ENCODE measurements around the gene PDXK. TPM values are rescaled to one million over a fixed set of nuclear protein-coding genes. Genes with fewer than 3 reads are reported as not detected.
A peak's percentile ranks its signal among the peaks of the same experiment; 100 is the strongest.

PDXK gene
- total RNA-seq, 1 donor from 2014 or later: 195 TPM

DNA sequence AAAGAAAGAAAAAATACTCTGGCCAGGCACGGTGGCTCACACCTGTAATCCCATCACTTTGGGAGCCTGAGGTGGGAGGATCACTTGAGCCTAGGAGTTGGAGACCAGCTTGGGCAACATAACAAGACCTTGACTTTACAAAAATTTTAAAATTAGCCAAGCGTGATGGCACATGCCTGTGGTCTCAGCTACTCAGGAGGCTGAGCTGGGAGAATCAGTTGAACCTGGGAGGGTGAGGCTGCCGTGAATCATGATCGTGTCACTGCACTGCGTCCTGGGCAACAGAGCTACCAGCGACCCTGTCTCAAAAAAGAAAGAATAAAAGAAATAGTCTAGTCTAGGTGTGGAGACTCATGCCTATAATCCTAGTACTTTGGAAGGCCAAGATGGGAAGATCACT is 37.3 kb upstream of the PDXK start:
- no peaks in the 10 kb centered on the region for H3K9me3 ChIP-seq
- no peaks in the 10 kb centered on the region for H3K27me3 ChIP-seq (ENCODE audit: low read depth)
- ATAC-seq (no peak), DNase-seq (no peak)
- no peak for TF ChIP-seq CTCF (IDR thresholded peaks at IDR 0.05)
- H3K4me3 ChIP-seq: no peak overlapping the region
- peaks cover 4% of the 10 kb centered on the region for H3K4me1 ChIP-seq
- no peak overlapping the region for H3K27ac ChIP-seq
- peaks cover 97% of the 10 kb centered on the region for H3K36me3 ChIP-seq
- intact Hi-C loops (cut with DNase I): no loop called here

DNA sequence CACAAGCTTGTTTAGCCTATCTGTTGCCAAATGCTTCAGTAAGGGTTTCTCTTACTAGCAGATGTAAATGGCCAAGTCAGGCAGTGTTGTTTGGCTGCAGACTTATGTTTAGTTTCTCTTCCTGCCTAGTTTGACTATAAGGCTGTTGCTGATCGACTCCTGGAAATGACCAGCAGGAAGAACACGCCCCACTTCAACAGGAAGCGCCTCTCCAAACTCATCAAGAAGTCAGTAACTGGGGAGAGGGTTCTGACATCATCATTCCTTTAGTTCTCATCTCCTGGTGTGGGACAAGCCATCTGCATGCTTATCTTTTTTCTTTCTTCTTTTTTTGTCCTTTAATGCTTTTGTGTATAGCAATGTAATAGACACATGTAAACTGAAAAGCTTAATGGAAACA is 34.5 kb upstream of the PDXK start:
- Histone ChIP-seq H3K4me1 (peaks cover 4% of the 10 kb centered on the region), H3K36me3 (peaks cover 97% of the 10 kb centered on the region), H3K4me3 (no peak overlapping the region), H3K9me3 (no peaks in the 10 kb centered on the region), H3K27me3 (ENCODE audit: low read depth) (no peaks in the 10 kb centered on the region), H3K27ac (peak overlapping the region; percentile 38)
- peak in 1 of 2 donors; percentile 19 for ATAC-seq
- intact Hi-C loops (cut with DNase I): no loop called here
- DNase-seq: no peak
- TF ChIP-seq CTCF (IDR thresholded peaks at IDR 0.05): no peak

DNA sequence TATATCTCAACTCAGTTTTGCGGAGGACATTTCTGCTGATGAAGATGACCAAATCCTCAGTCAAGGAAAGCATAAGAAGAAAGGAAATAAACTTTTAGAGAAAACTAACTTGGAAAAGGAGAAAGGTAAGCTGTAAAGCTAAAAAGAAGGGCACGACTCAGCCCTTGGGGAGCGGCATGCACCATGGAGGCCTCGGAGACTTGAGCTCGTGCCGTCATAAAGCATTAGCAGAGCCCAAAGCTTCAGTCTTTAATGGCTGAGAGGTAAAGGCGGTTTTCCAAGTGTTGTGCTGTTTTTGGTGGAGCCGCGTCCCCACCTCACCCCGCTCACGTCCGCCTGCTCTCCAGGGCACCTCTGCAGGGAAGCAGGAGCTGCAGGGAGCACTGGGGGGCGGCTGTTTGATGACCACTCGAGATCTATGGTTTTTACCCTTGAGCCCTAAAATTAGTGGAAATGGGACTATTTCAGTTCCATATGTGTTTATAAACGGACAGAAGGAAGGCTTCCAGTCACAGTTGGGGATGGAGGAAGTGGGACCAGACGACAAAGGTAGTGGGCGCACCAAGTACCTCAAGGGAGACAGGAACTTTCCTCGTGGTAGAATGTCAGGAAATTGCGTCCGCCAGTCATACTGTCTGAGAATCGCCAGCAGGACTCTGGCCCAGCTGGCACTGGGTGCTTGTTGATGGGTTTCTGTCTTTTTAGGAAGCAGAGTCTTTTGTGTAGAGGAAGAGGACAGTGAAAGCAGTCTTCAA is 31.9 kb upstream of the PDXK start:
- no peak overlapping the region for H3K4me3 ChIP-seq
- DNase-seq (no peak), ATAC-seq (no peak)
- peaks cover 4% of the 10 kb centered on the region for H3K4me1 ChIP-seq
- no peak overlapping the region for H3K27ac ChIP-seq
- H3K27me3 ChIP-seq (ENCODE audit: low read depth): no peaks in the 10 kb centered on the region
- H3K9me3 ChIP-seq: no peaks in the 10 kb centered on the region
- H3K36me3 ChIP-seq: peaks cover 97% of the 10 kb centered on the region
- no peak for TF ChIP-seq CTCF (IDR thresholded peaks at IDR 0.05)
- intact Hi-C loops (cut with DNase I): no loop called here

DNA sequence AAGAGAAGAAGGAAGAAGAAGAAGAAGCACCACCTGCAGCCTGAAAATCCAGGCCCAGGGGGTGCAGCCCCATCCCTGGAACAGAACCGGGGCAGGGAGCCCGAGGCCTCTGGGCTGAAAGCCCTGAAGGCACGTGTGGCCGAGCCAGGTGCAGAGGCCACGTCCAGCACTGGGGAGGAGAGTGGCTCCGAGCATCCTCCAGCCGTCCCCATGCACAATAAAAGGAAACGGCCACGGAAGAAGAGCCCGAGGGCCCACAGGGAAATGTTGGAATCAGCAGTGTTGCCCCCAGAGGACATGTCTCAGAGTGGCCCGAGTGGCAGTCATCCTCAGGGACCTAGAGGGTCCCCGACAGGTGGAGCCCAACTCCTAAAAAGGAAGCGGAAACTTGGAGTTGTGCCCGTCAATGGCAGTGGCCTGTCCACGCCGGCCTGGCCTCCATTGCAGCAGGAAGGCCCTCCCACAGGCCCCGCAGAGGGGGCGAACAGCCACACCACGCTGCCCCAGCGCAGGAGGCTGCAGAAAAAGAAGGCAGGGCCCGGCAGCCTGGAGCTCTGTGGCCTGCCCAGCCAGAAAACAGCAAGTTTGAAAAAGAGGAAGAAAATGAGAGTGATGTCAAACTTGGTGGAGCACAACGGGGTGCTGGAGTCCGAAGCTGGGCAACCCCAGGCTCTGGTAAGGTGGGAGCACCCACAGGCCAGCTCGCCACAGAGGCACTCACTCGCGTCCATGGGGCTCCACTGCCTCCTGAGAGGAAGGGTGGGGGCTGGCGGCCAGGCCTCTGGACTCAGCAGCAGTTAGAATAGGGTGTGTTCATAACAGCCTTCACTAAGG is 31.1 kb upstream of the PDXK start:
- Histone ChIP-seq H3K27me3 (ENCODE audit: low read depth) (no peaks in the 10 kb centered on the region), H3K9me3 (no peaks in the 10 kb centered on the region), H3K4me1 (peaks cover 4% of the 10 kb centered on the region), H3K4me3 (no peak overlapping the region), H3K36me3 (peaks cover 97% of the 10 kb centered on the region), H3K27ac (no peak overlapping the region)
- no peak for ATAC-seq
- no peak for DNase-seq
- TF ChIP-seq CTCF (IDR thresholded peaks at IDR 0.05): no peak
- intact Hi-C loops (cut with DNase I): no loop called here

DNA sequence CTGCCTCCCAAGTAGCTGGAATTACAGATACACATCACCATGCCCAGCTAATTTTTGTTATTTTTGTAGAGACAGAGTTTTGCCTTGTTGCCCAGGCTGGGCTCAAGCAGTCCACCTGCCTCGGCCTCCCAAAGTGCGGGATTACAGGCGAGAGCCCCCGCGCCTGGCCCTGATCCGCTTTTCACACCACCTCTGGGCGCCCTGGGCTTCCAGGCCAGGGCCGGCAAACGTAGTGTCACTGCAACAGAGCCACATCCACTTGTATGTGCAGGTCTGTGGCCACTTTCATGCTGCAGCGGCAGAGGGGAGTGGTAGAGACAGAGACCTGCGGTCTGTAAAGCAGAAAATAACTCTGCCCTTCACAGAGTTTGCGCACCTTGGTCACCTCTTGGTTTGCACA is 30.0 kb upstream of the PDXK start:
- TF ChIP-seq CTCF (IDR thresholded peaks at IDR 0.05): no peak
- ATAC-seq (no peak), DNase-seq (no peak)
- intact Hi-C loops (cut with DNase I): no loop called here
- Histone ChIP-seq H3K4me1 (peaks cover 4% of the 10 kb centered on the region), H3K36me3 (peaks cover 97% of the 10 kb centered on the region), H3K27ac (no peak overlapping the region), H3K4me3 (no peak overlapping the region), H3K9me3 (no peaks in the 10 kb centered on the region), H3K27me3 (ENCODE audit: low read depth) (no peaks in the 10 kb centered on the region)

Measured in lower lobe of right lung (tissue), 2 donors.